Raji (cell line): ENCODE measurements around the gene PPP4R3B.
A peak's percentile ranks its signal among the peaks of the same experiment; 100 is the strongest.

ENCODE experiments used
- POLR2A ChIP-seq: IDR thresholded peaks from 2 replicates; pipeline ENCODE4 v1.6.1; 2011; ENCODE audit warnings: low read depth, low read length, control low read depth; ENCODE audit not compliant: insufficient read depth

The PPP4R3B gene

DNA sequence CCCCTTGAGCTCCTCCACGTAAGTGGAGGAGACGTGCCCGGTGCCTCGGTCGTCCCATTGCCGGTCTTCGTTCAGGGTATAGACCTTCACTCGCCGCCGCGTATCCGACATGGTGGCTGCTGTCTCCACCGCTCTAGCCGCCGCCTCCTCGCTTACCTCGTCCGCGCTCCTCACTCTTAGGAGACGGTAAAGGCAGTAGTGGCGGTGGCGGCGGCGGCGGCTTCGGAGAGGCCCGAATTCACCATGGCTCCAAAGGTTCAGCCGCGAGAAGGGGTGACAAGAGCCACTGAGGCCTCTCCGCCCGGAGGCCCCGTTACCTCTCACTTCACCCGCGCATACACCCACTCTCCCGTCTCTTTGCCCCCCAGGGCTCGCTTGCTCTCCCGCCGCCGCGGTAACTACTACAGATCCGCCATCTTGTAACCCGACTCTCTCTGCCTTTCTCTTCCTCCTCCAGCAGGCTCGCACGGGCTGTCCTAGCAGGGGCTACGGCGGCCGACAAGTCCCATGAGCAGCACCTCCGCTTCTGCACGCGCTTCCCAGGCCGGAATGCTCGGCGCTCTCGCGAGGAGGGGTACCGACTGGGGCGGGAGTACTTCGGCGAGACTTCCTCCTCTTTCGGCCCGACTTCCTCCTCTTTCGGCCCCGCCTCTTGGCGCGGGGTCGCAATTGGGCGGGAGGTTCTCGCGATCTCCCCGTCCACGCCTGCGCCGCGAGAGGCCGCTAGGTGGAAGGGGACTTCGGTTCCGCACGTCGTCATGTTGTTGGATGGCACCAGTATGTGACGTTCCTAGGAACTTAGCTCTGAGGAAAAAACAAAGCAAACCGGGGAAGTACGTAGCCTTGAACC lies at the start of gene PPP4R3B:
Gene PPP4R3B, minus strand, starts transcription at position 448 of the 850 bp plus-strand sequence. Its CDS starts 337 bp downstream, at position 111.
- TF ChIP-seq POLR2A, result peak; percentile 87

- no peak for TF ChIP-seq POLR2A
Observed at GRCh38 chr2:55653255-55653654, 35.8 kb upstream of the PPP4R3B start.

GRCh38 chr2:55649211-55649610 lies 31.8 kb upstream of the PPP4R3B start:
- TF ChIP-seq POLR2A, result no peak

DNA sequence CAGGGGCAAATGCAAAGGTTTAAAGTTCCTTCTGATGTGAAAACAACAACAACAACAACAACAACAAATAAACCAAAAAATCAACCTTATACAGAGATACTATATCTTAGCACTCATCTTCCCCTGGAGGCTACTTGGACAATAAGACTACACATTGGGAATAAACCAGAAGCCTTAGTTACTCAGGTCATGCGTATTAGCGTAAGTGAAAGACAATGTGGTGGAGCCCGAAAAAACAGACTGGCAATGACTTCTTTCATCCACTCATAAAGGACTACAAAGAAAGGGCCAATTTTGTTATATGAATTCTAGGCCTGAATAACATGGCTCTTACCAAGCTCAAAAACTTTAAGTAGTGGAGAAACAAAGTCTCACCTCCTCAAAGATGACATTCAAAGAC lies 19.4 kb upstream of the PPP4R3B start:
- TF ChIP-seq POLR2A, result no peak

DNA sequence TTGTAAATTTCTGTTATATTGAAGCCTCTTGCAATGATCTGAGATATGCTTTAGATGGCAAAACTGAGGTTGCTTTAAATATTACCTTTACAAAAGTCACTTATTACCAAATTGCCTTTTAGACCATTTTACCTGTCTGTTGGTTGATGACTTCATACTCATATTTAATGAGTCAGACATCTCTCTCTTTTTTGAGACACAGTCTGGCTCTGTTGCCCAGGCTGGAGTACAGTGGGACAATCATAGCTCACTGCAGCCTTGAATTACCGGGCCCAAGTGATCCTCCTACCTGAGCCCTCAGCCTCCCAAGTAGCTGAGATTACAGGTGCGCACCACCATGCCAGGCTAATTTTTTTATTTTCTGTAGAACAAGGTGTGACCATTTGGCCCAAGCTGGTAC lies 11.5 kb upstream of the PPP4R3B start:
- TF ChIP-seq POLR2A, result no peak

DNA sequence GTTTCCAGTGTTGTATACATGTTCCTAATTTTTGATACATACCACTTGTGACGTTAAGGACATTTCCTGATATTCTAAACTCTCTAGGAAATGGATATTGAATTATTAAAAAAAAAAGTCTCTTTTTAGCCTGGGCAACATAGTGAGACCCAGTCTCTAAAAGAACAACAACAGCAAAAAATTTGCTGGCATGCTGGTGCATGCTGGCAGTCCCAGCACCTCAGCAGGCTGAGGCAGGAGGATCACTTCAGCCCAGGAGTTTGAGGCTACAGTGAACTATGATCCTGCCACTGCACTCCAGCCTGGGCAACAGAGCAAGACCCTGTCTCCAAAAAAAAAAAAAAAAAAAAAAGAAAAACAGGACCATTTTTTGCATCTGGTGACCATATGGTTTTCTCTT lies 10.5 kb upstream of the PPP4R3B start:
- TF ChIP-seq POLR2A, result no peak

DNA sequence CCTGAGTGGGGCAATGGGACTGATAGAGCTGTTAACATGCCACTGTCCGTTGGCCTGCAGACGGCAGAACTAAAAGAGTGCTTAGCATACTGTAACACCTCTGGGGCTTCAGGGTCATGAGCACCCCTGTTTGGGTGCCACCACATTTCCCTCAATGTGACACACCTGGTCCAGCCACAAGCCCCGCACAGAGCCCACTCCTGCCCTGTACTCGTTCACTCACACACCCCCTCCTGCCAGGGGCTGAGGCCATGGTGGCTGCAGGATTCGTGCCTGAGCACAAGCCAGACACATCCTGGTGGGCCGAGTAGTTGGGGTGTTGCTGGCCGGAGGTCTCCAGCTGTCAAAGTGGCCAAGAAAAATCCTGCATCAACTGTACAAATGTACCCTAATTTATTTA lies 4.4 kb upstream of the PPP4R3B start:
- no peak for TF ChIP-seq POLR2A

DNA sequence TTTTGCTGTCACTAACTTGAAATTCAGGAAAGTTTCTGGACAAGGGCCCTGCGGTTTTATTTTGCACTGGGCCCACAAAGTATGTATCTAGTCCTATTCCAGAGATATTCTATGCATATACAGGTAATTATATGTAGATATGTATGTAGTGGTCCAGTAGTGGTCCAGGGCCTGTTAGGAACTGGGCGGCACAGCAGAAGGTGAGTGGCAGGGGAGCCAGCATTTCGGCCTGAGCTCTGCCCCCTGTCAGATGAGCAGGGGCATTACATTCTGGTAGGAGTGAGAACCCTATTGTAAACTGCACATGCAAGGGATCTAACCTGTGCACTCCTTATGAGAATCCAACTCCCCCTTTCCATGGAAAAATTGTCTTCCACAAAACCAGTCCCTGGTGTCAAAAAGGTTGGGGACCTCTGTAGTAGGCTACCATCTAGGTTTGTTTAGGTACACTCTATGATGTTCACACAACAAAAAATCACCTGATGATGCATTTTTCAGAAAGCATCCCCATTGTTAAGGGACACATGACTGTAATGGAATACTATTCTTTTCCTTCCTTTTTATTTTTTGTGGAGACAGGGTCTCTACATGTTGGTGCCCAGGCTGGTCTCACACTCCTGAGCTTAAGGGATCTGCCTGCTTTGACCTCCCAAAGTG lies 2.8 kb upstream of the PPP4R3B start:
- no peak for TF ChIP-seq POLR2A

- TF ChIP-seq POLR2A, result peak; percentile 61
Observed at GRCh38 chr2:55618275-55619055, 1.0 kb upstream of the PPP4R3B start.

DNA sequence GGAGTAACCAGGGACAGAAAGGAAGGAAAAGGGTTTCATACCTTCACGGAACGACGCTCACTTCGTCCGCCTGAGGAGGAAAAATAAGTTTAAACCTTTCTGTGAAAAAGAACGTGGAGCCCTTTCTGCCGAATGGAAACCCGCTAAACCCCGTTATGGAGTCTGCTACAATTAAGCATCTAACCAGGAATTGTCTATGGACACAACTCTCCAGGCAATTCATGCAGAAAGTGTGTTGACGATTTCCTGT lies 528 bp upstream of the PPP4R3B start:
- no peak for TF ChIP-seq POLR2A

DNA sequence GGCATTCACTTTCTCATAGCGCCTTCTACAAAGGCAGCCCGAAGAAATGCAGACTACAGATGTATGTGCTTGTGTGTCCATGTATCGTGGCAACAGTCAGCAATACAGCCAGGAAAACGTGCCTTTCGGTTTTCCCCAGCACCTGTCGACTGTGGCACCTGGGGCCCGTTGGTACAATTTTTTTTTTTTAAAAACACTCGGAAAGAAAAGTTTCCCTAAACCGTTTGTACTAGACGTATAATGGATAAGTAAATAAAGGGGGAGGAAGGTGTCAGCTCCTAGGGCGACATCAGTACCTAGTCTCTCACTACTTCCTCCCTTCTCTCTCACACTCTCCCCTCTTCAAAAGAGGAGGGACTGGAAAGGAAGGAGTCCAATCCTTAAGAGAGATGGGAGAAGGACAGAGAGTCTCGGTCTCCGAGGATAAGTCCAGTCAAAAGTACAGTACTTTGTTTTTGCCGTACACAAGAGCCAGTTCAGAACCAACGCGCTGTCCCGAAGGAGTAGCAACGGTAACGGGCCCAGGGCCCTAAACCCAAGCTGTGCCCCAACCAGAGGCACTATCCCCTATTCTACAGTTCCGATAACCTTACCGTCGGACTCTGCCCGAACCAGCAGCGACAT lies 759 bp downstream of the PPP4R3B start:
- TF ChIP-seq POLR2A, result no peak

- no peak for TF ChIP-seq POLR2A
Observed at GRCh38 chr2:55611997-55612396, 5.4 kb downstream of the PPP4R3B start.

- no peak for TF ChIP-seq POLR2A
Observed at GRCh38 chr2:55610954-55611743, 6.3 kb downstream of the PPP4R3B start.

- no peak for TF ChIP-seq POLR2A
Observed at GRCh38 chr2:55609938-55610578, 7.4 kb downstream of the PPP4R3B start.
